HG02885 (cell line): ENCODE measurements around the gene NDUFB11.

Experiments
- ATAC-seq: cut with Tn5 transposase; IDR thresholded peaks from one replicate; pipeline ENCODE4 v1.9.1; 2021; ENCODE audit warnings: mild to moderate bottlenecking; ENCODE audit not compliant: unreplicated experiment, poor library complexity

The NDUFB11 gene

GRCh38 chrX:47093860-47094259 lies 50.6 kb downstream of the NDUFB11 start:
- no peak for ATAC-seq

DNA sequence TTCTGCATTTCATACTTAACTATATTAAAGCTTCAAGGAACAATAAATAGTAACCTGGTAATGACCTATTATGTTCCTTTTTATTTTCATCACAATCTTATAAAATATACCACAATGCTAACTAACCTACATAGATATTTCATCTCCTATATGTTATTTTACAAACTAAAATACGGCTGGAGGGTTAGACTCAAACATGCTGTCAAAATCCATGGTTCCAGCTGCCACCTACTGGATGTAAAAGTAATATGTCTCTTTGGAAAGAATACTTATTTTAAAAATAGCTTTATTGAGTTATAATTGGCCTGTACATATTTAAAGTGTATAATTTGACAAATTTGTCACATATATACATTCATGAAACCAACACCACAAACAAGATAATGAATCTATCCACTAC lies 51.3 kb downstream of the NDUFB11 start:
- no peak for ATAC-seq
